Astrocyte of the cerebellum (primary cell): ENCODE data around the gene HAUS7.

ENCODE experiments used
- DNase-seq: peaks from one replicate; pipeline ENCODE4 v3.0.0-alpha.2; 2011; ENCODE audit warnings: low read depth
- H3K4me3 ChIP-seq: 2 replicates; pipeline ENCODE4 v1.5.1; 2011; ENCODE audit warnings: mild to moderate bottlenecking, low read depth, low read length, moderate library complexity
- in situ Hi-C: cut with HindIII; loops from 2 replicates; pipeline ENCODE4 v1.10.0; 2017; ENCODE audit warnings: low sequenced_read_pairs
- TF ChIP-seq, protein P1 (sequence below): IDR thresholded peaks from 2 replicates; pipeline ENCODE4 v1.5.1; 2012; ENCODE audit warnings: low read length, low read depth, moderate library complexity, mild to moderate bottlenecking; ENCODE audit errors: missing control alignments

Gene HAUS7

DNA sequence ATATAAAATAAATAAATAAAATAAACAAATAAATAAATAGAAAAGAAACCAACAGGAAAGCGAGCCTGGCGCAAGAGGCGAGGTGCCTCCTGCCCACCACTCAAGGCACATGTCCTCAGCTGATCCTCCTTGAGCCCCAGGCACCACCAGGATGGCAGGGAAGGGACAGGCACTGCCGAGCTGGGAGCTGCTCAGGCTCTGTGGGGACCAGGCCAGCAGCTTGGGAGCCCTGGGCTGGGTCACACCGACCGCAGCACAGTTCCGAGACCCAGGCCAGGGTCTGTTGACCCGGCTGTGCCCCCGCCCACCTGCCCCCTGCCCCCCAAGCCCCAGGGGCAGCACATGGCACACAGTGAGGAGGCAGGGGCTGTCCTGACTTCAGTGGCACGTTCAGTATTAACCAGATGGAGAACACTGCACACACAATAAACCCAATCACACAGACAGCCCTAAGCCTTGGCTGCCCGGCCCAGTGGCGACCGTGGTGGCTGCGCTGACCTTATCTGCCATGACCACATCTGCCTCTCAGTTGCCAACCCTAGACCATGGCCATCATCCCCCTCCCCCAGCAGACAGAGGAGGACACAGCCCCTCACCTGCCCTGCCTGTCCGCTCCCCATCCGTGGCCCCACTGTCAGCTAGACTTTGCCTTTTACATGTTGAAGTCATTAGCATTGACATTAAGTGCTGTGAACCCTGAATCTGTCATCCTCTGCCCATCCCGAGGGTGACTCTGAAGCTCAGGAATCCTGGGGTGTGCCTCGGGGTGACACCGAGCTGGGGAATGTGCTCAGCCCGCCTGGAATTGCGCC, 21.6 kb downstream of the HAUS7 start:
- TF ChIP-seq, protein P1, sequence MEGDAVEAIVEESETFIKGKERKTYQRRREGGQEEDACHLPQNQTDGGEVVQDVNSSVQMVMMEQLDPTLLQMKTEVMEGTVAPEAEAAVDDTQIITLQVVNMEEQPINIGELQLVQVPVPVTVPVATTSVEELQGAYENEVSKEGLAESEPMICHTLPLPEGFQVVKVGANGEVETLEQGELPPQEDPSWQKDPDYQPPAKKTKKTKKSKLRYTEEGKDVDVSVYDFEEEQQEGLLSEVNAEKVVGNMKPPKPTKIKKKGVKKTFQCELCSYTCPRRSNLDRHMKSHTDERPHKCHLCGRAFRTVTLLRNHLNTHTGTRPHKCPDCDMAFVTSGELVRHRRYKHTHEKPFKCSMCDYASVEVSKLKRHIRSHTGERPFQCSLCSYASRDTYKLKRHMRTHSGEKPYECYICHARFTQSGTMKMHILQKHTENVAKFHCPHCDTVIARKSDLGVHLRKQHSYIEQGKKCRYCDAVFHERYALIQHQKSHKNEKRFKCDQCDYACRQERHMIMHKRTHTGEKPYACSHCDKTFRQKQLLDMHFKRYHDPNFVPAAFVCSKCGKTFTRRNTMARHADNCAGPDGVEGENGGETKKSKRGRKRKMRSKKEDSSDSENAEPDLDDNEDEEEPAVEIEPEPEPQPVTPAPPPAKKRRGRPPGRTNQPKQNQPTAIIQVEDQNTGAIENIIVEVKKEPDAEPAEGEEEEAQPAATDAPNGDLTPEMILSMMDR = no peak
- DNase-seq = no peak
- H3K4me3 ChIP-seq = no peak overlapping the region
- in situ Hi-C loops = no loop called here

GRCh38 chrX:153447581-153447960, 22.8 kb downstream of the HAUS7 start:
- no peak overlapping the region for H3K4me3 ChIP-seq
- in situ Hi-C loops = no loop called here
- no peak for DNase-seq
- TF ChIP-seq, protein P1 = no peak

DNA sequence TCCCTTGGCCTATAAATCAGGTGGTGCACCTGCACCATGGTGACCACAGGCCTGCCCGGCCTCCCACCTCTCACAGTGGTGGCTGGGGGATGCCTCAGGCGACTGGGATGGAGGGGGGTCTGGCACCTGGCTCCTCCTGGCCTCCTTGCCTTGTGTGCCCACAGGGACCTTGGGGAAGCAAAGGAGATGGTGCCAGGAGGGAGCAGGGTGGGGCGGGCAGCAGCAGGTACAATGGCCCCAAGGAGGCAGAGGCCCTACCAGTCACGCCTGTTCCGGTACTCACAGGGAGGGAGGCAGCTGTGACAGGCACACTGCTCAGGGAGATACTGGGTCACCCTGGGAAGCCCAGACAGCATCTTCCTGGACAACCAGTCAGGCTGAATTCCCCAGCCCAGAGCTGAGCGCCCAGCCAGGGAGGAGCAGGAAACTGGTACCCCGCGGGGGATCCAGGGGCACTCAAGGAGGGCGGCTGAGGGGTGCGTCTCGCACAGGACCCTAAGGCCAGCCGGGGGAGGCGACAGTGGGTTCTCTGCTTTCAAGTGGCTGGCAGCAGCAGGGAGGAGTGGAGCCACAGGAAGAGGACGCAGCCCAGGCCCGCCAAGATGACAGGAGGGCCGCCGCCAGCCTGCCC, 23.3 kb downstream of the HAUS7 start:
- no peak overlapping the region for H3K4me3 ChIP-seq
- DNase-seq = no peak
- in situ Hi-C loops = no loop called here
- TF ChIP-seq, protein P1 = no peak

- DNase-seq = no peak
- H3K4me3 ChIP-seq = no peak overlapping the region
- TF ChIP-seq, protein P1 = no peak
- in situ Hi-C loops = no loop called here
Measured at GRCh38 chrX:153446636-153446936, 23.8 kb downstream of the HAUS7 start.

DNA sequence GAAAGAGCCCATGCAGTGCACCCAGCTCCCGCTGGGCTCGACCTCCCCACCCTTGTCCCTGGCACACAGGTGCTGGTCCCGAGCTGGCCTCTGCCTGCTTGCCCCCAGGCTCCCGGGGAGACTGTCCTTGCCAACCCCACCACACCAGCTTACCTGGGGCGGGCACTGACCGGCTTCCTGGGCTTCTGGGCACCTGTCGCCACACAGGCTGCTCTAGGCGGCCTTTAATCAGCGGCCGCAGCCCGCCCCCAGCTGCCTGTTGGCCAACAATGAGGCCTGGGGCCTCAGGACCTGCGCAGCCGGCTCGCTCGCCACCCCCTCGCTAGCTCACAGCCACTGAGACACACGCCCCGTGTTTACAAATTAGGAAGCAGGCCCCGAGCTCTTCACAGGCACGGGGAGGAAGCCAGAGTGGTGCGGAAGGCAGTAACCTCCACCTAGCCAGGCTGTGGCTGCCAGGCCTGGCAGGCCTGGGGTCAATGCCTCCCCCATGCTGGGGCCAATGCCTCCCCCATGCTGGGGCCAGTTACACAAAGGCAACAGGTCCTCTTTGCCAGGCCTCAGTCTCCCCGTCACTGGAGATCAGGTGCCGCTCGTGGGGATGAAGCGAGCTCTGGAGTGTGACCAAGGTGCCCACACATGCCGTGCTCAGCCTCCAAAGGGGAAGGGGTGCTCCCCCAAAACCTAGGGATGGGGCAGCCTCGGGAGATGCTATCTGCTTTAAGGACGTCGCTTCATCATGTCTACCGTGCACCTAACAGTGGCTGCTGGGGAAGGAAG, 24.3 kb downstream of the HAUS7 start, which contains the start of gene TREX2:
Gene TREX2 (minus strand): TSS at position 201 of the 780 bp plus-strand sequence. CDS start 626 bp downstream, outside the sequence.
- H3K4me3 ChIP-seq = no peak within 1 kb of the TSS
- in situ Hi-C loops = no loop called here
- DNase-seq = no peak
- TF ChIP-seq, protein P1 = no peak

DNA sequence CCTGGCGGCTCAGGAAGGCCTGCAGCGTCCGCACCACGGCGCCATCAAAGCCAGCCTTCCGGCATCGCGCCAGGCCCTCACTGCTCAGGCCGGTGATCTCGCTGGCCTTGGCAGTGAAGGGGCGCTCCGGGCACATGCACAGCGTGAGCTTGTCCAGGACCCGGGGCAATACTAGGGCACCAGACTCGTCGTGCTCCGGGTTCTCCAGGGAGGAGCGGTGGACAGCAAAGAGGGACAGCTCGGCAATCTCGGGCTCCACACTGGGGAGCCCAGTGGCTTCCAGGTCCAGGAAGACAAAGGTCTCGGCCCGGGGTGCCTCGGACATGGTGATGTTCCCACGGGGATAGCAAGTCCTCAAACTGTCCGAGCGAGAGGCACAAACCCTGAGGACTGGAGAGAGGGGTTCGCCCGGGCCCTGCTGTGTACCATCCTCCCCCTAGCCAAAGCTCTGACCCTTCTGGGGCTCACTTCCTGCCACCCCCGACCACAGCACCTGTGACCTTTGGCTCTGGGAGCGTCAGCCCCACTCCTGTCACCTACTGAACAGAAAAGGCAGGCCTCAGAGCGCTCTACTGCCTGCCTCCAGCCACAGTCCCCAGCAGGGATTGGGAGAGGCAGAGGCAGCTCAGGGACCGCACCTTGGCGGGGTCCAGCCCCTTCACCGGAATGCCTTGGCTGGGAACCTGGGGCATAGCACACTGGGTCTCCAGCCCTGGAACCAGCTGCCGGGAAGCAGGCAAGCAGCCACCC, 25.1 kb downstream of the HAUS7 start:
- TF ChIP-seq, protein P1 = no peak
- no peak for DNase-seq
- H3K4me3 ChIP-seq = no peak overlapping the region
- in situ Hi-C loops = no loop called here
